Hepatocyte (in vitro differentiated cells): Measurements from ENCODE around the gene ALDH4A1.

ENCODE experiments used
- EZH2 ChIP-seq: fragments of 200-600 bp; sonication (generic); IDR thresholded peaks from 2 replicates; pipeline ENCODE4 v1.6.1; 2016; ENCODE audit warnings: antibody characterized with exemption, mild to moderate bottlenecking, borderline replicate concordance
- TF ChIP-seq, protein P1 (sequence below): fragments of 200-600 bp; sonication (generic); IDR thresholded peaks from 2 replicates; pipeline ENCODE4 v1.5.1; 2016; ENCODE audit warnings: antibody characterized with exemption, mild to moderate bottlenecking; ENCODE audit not compliant: poor library complexity

DNA sequence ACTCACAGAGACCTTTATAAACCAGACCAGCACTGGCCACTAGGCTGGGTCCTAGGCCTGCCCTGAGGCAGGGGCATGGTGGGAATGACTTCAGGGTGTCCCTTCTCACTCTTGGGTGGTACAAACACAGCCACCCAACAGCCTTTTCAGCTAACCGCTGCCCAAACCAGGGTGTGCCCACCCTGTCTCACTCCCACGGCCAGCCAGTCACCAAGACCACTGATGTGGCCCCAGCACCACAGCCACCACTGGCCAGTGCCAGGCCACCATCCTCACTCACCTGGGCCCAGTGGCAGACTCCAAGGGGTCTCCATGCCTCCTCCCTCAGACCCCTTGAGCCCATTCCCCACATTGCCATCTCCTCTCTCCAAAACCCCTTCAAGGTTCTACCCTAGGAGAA, 70.7 kb downstream of the ALDH4A1 start:
- TF ChIP-seq, protein P1, sequence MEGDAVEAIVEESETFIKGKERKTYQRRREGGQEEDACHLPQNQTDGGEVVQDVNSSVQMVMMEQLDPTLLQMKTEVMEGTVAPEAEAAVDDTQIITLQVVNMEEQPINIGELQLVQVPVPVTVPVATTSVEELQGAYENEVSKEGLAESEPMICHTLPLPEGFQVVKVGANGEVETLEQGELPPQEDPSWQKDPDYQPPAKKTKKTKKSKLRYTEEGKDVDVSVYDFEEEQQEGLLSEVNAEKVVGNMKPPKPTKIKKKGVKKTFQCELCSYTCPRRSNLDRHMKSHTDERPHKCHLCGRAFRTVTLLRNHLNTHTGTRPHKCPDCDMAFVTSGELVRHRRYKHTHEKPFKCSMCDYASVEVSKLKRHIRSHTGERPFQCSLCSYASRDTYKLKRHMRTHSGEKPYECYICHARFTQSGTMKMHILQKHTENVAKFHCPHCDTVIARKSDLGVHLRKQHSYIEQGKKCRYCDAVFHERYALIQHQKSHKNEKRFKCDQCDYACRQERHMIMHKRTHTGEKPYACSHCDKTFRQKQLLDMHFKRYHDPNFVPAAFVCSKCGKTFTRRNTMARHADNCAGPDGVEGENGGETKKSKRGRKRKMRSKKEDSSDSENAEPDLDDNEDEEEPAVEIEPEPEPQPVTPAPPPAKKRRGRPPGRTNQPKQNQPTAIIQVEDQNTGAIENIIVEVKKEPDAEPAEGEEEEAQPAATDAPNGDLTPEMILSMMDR, result no peak
- TF ChIP-seq EZH2, result no peak
